ENCODE data around the gene KCNAB3. TPM values are rescaled to one million over a fixed set of nuclear protein-coding genes. Genes with fewer than 3 reads are reported as not detected.
A peak's percentile ranks its signal among the peaks of the same experiment; 100 is the strongest.

KCNAB3 gene
- total RNA-seq, 1 donor from 2014 or later, result 1.7 TPM

DNA sequence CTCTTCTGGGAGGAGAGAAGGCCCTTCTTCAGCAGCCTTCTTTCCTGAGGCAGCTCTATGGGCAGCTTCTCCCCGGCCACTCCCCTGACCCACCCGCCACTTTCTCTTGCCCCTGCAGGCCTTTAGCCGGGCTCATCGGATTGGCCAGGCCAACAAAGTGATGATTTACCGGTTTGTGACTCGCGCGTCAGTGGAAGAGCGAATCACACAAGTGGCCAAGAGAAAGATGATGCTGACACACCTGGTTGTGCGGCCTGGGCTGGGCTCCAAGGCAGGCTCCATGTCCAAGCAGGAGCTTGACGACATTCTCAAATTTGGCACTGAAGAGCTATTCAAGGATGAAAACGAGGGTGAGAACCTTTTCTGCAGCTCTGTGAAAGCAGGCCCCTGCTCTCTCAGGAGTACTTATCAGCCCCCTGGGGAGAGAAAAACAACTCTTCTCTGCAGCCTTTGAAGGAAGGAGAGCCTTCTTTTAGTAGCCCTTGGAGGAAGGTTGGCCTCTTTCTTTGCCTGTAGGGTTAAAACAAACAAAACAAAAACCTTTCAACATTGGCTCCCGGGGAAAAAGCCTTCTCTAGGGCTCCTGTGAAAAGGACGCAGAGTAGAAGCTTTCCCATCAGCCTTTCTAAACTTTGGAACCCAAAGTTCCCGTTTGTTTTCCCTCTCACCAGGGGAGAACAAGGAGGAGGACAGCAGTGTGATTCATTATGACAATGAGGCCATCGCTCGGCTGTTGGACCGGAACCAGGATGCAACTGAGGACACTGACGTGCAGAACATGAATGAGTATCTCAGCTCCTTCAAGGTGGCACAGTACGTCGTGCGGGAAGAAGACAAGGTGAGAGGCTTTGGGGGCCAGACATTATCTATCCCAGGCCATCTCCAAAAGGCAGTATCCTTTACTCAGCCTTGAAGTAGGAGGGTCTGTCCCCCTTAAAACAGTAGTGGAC lies 26.2 kb downstream of the KCNAB3 start:
- no peak for DNase-seq (ENCODE audit: low spot score)

DNA sequence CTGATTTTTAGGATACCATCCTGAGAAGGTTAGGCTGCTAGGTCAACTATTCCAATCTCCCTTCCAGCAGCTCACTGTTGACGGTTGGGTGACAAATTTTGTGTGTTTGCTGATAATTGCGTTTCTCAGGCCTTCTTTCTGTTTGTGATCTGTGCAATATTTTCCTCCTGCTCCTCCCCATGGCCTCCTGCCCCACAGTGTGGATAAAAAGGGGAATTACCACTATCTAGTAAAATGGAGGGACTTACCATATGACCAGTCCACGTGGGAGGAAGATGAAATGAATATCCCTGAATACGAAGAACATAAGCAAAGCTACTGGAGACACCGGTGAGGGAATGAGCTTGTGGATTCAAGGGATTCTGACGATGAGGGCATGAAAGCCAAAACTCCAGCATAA lies 31.9 kb downstream of the KCNAB3 start:
- DNase-seq (ENCODE audit: low spot score), result peak; percentile 84

DNA sequence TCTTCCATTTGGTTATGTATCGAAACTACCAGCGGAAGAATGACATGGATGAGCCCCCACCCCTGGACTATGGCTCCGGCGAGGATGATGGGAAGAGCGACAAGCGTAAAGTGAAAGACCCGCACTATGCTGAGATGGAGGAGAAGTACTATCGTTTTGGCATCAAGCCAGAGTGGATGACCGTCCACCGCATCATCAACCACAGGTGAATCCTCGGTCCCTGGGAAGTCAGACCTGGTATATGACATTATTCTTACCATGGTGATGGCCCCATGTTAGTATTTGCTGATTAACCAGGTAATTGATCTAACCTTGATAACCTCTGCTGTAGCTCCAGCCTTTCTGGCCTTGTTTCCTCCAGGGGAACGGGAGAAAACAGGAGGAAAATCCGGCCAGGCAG lies 32.6 kb downstream of the KCNAB3 start:
- no peak for DNase-seq (ENCODE audit: low spot score)

DNA sequence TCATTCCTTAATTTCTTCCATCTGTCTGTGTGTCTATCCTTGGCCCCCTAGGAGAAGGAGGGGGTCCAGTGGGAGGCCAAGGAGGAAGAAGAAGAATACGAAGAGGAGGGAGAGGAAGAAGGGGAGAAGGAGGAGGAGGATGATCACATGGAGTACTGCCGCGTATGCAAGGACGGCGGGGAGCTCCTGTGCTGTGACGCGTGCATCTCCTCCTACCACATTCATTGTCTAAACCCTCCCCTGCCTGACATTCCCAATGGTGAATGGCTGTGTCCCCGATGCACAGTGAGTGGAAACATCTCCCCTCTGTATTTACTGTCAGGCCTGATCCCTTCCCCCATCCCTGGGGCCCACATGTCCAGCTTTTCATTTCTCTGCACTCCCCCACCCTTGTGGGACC lies 34.8 kb downstream of the KCNAB3 start:
- DNase-seq (ENCODE audit: low spot score), result no peak

DNA sequence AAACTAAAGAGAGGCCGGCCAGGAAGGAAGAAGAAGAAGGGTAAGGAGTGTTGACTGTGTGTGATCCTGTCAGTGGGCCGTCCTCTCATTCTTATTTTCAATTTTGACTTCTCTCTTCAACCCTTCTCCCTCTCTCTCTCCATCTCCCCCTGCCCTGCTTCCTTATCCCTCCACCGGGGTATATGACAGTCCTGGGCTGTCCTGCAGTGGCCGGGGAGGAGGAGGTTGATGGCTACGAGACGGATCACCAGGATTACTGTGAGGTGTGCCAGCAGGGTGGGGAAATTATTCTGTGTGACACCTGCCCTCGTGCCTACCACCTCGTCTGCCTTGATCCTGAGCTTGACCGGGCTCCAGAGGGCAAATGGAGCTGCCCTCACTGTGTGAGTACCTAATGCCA lies 35.4 kb downstream of the KCNAB3 start:
- no peak for DNase-seq (ENCODE audit: low spot score)

DNA sequence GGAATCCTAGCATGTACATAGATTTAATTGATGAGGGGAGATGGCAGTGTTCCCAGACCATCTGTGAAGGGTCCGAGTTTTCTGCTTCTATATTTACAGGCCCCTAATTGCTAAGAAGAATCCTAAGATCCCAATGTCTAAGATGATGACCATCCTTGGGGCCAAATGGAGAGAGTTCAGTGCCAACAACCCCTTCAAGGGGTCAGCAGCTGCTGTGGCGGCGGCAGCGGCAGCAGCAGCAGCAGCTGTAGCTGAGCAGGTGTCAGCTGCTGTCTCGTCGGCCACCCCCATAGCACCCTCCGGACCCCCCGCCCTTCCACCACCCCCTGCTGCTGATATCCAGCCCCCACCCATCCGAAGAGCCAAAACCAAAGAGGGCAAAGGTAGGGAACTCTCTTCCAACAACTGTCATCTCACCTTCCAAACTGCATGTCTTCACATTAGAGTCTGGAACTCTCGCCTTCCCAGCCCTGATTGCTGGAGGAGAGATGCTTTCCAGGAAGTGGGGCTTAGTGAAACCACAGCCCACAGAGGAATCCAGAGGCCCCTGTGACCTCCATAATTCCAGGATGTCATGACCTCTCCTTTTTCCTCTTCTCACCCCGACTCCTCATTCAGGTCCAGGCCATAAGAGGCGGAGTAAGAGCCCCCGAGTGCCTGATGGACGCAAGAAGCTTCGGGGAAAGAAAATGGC lies 36.3 kb downstream of the KCNAB3 start:
- DNase-seq (ENCODE audit: low spot score), result no peak

DNA sequence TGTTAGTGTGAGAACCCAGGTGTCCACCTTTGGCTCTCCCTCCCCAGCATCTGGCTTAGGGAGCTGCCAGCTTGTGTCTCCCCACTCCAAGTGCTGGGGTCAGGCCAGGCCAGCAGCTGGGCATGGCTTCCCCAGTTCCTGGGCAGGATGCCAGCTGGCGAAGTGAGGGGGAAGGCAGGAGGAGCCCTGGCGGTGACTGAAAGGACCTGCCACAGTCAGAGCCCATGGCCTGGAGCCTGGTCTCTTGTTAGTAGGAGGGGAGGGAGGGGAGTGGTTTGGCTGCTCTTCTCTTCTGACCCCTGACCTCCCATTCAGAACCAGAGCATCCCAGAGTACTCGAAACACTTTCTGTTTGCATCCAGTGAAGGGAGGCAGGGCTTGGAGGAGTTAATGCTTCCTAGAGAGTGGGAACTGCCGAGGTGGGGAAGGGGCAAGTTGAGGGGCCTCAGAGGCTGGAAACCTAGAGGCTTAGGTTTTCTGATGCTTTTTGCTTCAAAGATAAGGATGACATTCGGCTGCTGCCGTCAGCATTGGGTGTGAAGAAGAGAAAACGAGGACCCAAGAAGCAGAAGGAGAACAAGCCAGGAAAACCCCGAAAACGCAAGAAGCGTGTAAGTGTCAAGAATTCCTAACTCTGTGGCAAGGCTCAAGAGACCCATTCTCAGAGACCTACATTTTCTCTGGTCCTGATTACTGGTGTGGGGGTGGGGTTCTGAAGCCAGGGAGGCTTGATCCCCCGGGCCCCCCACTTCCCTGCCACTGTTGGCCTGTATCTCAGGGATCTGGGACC lies 40.3 kb downstream of the KCNAB3 start:
- peak; percentile 94 for DNase-seq (ENCODE audit: low spot score)

DNA sequence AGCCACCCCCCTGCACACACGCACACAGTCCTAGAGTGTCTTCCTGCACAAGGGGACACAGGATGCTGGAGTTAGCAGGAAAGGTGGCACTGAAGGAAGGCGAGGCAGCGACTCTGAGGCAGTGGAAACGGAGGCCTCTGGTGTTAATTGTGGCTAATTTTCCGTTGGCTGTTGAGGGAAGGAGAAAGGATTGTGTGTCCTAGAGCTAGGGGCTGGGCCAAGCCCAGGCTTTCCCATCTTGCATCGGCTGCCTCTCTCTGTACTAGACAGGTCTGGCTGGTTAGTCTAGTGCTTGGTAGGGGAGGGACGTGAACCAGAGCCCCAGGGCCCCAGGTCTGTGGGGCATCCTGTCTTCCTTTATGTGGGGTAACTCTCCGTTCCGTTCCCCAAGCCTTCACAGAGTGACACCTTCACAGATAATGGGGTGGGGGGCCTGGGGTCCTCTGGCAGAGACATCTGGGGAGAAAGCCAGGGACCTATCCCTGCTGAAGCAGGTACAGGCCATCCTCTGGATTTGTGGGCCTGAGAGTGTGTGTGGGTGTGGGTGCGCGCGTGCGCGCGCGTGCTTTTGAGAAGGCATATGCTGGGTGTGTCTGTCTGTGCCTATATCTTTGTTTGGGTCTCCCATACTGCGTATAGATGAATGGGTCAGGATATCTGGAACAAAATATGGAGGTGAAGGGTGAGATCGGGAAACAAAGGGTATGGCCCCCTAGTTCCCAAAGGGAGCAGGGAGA lies 41.3 kb downstream of the KCNAB3 start, which contains the start of gene CHD3:
Gene CHD3 (plus strand): TSS at position 606 of the 737 bp plus-strand sequence. CDS start 212 bp downstream, outside the sequence.
- DNase-seq (ENCODE audit: low spot score), result peak; percentile 85

DNA sequence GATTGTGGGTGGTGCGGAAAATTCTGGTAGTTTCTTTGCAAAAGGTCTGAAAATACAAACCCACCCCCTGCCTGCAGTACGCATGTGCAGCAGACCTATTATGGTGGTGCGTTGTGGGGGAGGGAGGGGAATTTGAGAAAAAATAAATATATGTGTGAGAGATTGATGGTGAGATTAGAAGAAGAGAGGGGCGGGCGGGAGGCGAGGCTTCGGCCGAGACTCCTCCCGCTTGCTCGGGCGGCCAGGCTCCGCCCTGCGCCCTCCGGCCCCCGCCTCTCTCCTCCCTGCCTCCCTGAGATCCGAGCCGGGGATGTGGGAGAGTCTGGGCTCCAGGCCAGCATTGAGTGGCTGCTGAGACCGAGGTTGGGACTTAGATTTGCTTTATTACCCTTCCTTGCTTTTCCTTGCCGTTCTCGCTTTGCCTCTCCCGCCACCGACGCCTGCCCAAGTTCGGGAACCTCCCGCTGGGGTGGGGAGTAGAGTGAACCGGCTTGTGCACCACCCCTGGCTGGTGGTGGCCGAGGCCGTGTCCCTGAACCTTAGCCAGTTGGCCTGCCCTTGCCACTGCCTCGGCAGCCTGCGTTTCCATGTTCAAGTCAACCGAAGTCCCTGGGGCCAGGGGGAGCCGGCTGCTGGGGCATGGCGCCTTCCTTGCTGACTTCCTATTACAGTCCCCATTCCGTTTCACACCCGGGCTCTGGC lies 42.0 kb downstream of the KCNAB3 start:
- DNase-seq (ENCODE audit: low spot score), result peak; percentile 98

DNA sequence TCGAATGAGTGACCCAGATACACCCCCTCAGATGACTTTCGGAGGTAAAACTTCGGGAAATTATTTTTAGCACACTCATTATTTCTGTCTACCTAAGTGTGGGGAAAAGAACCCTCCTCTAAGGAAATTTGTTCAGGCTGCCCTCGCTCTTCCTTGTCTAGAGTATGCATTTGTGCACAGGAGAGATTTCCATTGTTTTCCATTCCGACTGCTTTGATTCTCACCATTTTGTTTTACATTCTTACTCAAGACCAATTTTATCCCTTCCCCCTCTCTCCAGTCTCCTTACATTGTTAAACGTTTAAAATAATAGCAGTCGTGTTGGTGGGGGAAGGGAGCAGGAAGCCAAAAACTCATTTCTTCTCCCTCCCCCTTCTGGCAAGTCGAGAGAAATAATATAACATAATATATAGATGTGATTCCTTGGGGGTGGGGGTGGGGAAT lies 42.6 kb downstream of the KCNAB3 start:
- no peak for DNase-seq (ENCODE audit: low spot score)

DNA sequence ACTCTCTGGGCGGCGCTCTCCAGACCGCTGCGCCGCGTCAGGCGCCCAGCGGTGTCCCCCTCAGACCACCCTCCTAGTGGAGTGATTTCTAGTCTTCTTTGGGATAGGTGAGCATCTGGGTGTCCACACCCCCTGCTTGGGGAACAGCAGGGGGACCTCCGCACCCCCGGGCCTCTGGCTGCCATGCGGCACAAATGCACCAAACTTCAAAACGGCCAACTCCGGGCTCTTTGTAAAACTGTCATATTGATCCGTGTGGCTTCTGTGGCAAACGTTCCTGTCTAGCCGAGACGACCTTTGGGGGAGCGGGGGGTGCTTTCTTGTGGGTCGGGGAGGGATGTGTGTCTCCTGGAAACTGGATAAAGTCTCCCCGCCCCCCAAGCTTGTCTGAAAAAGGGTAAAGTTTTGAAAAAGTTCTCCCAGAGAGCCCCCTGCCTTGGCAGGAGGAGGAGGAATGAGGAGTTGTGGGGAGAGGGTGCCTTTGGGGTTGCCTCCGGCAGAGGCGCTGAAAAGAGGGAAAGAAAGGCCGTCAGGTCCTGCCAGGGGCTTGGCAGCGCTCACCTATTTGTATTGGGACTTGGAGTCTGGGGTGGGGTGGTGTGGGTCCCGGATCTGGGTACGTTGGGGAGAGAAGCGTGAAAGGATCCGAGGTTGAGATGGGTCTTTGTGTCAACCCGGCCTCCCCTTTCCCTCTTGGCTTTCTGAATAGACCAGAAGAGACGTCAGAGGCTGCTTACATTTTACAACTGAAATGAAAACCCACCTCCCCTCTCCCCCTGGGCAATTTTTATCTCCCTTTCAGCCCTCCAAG lies 43.2 kb downstream of the KCNAB3 start:
- peak; percentile 60 for DNase-seq (ENCODE audit: low spot score)

DNA sequence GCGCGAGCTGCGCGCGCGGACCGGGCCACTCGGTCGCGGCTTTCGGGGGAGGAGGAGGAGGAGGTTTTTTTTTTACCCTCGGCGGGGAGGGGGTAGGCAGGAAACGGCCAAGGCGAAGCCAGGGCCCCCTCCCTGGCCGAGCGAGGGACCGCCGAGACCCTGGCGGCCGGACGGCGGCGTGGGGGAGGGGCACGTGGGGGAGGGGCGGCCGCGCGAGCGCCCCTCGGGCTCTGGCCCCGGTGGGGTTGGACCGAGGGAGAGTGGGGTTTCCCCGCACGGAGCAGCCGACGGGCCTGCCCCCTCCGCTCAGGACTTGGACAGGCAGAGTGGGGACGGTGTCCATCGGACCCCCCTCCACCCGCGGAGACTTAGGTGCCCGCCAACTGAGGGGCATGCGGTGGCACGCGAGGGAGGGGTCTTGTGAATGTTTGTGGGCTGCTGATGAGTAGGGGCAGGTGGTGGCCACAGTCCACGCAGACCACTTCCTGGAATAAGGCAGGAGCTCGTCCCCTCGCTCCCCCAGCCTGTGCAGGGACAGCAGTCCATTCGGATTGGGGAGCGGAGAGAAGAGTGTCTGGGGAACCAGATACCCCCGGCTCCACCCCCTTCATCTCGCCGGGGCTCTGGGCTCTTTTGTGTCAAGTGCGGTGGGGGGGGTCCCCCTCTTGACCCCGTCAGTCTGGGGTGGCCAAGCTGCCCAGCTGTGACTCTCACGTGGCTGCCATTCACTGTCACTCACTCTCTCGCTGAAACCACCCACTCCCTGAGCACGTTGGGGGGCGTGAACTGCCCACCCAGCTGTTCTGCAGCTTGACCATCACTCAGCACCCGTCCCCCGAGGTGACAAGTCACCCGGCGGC lies 44.1 kb downstream of the KCNAB3 start:
- peak; percentile 49 for DNase-seq (ENCODE audit: low spot score)

DNA sequence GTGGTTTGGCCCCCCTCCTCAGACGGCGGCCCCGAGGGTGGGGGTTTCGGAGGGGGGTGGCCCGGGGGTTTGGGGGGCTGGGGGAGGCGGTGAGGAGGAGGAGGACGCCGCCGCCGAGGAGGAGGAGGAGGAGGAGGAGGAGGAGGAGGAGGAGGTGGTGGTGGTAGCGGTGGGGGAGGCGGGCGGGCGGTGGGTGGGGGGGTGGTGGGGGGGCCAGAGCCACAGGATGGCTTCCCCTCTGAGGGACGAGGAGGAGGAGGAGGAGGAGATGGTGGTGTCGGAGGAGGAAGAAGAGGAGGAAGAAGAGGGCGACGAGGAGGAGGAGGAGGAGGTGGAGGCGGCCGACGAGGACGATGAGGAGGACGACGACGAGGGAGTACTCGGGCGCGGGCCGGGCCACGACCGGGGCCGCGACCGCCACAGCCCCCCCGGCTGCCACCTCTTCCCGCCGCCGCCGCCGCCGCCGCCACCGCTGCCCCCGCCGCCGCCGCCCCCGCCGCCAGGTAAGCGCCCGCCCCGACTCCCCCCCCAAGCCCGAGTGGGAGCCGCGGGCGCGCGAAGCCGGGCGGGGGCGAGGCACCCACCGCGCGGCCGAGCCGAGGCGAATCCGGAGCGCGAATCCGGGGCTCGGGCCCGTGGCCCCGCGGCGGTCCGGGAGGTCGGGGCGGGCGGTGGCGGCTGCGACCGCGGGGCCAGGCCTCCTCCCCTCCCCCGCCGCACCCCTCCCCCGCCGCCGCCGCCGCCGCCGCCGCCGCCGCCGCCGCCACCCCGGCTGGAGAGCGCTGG lies 44.9 kb downstream of the KCNAB3 start:
- DNase-seq (ENCODE audit: low spot score), result peak; percentile 25

DNA sequence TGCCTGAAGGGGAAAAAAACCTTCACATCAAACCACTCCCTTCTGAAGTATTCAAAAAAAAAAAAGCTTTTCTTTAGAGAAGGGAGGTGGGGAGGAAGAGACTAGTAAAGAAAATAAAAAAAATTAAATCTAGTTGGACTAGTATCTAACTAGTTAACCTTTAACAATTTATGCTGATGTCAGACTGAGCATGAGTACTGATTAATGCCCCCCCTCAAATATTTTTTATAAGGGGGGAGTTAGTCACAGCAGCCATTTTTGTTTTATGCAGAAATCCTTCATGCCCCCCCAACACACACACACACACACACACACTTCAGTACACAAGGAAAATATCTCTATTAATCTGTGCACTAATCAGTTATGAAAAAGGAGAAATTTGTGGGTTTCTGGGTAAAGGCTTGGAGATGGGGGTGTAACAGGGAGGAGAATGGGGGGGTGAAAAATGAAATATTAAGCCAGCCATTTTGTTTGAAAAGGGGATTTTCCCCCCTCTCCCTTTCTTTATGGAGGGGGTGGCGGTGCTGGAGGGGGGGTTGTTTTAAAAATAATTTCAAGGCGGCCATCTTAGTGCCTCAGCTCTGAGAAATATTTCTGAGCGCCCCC lies 45.8 kb downstream of the KCNAB3 start:
- DNase-seq (ENCODE audit: low spot score), result peak; percentile 72

DNA sequence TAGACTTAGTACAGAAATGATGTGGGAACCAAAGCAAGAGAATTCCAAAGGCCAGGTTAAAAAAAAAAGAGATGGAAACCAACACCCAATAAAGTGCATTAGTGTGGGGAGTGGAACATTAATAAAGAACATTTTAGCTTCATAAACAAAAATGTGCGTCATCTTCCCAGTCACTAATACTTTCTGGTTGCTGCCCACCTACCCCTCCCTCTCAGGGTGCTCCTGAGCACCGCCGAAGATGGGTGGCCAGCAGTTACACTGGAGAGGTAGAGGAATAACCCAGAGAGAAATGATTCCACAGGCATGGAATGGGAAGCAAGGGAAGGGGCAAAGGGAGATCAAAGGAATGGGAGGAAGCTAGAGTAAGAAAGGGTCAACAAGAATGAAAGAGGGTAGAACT lies 47.0 kb downstream of the KCNAB3 start:
- no peak for DNase-seq (ENCODE audit: low spot score)

DNA sequence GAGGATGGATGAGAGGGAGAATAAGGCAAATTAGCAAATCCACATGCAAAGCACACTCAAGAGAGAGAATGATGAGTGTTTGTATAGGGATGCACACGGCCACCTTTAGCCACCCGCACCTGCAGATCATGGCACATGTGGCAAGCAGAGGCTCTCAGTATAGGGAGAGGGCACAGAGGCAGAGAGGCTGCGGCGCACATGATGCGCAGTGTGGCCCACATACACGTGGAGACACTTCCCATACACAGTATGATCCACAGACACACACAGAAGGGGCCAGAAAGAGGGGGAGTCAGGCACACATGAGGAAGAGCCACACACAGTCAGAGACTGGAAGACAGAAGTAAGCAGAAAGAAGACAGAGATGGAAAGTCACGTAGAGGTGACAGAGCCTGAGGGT lies 47.6 kb downstream of the KCNAB3 start:
- peak; percentile 23 for DNase-seq (ENCODE audit: low spot score)

DNA sequence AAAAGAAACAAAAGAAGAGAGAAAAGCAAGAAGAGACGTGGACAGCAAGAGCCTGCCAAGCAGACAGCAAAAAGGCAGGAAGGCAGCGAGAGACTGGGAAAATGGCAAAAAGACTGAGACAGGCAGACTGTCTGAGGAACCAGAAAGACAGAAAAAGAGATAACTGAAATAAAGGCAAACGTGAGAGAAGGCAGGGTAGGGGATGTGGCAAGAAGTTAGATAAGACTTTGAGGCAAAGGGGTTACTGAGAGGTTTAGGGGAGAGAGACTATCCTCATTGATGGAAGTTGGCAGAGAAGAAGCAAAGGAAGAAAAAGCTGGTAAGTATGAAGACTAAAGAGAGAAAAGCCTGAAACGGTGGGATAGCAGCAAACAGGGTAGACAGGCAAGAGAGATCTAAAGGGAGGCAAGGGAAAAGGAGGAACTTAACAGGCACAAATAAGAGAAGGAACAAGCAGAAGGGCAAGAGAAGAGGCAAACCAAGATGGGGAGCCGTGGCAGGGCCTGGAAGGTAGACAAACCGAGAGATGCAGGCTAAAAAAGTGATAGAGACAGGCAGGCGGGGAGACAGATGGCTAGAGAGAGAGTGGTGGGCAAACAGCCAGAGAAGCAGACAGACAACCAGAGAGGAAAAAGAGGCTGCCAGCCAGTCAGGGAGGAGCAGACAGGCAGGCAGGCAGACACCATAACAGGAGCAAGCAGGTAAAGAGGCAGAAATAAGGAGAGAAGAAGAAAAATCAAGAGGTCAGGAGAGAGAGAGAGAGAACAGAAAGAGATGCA lies 48.2 kb downstream of the KCNAB3 start:
- peak; percentile 69 for DNase-seq (ENCODE audit: low spot score)

Data from umbilical cord (tissue), 2 donors.